GM19238 (cell line): ENCODE results near the gene SCML1.
"Not testable (repeated sequence)": the region's sequence is repeated elsewhere in the genome, so short reads cannot be mapped to it uniquely, and the experiment has no call there.

Source experiments
- DNase-seq: peaks from one replicate; pipeline ENCODE4 v3.0.0; 2011; ENCODE audit warnings: low spot score; ENCODE audit not compliant: insufficient read length

Gene SCML1

DNA sequence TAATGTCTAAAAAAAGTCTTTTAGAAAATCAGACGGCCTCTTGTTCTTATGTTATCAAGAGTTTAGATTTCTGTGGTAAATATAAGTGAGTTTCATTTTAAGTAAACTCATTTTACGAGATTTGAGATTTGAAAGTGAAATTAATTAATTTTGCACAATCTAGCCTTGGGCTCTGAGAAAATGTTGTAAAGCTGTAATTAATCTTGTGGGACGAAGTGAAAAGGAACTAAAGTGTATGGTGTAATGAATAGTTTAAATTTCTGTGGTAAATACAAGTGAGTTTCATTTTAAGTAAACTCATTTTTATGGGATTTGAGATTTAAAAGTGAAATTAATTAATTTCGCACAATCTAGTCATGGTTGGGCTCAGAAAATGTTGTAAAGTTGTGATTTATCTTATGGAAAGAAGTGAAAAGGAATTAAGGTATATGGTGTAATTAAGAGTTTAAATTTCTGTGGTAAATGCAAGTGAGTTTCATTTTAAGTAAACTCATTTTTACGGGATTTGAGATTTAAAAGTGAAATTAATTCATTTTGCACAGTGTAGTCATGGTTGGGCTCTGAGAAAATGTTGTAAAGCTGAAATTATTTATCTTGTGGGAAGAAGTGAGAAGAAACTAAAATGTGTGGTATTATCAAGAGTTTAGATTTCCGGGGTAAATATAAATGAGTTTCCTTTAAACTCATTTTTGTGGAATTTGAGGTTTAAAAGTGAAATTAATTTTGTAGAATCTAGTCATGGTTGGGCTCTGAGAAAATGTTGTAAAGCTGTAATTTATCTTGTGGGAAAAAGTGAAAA is 1.6 kb downstream of the SCML1 start:
- no peak for DNase-seq

DNA sequence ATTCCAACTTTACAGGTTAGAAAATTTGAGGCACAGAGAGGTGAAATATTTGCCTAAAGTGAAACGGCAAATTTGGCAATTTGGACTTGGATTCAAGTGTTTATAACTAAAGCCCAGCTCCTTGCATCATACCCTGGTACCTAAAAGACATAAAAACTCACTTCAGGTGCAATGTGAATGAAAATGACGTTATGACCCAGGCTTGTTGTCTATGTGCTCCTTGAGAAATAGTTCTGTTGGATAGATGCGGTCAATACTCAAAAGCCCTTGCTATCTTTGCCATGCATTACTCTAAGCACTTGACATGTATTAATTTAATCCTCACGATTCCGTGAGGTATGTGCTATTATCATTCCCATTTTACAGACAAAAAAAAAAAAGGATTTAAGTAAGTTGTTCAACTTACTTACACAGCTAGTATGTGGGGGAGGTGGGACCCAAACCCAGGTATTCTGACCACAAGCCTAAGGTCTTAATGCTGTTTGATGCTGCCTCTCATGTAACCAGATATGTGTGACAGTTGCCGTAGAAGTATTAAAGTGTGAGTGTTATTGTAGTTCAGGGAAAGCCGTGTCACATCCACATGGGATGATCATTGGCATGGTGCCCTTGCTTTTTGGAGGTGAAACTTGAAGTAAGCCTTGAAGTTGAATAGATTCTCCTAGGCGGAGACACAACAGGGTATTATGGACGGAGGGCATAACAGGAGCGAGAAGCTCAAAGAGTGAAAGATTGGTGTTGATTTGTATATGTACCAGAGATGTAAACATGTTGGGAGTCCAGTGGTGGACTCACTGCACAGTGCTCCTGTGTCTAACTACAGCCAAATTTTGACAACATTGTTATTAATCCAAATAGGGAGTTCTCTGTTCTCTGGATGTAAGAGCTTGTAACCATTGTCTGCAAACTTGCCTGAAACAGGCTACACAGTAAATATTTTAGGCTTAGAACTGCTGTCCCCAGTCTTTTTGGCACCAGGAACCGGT is 3.1 kb downstream of the SCML1 start:
- DNase-seq = no peak

DNA sequence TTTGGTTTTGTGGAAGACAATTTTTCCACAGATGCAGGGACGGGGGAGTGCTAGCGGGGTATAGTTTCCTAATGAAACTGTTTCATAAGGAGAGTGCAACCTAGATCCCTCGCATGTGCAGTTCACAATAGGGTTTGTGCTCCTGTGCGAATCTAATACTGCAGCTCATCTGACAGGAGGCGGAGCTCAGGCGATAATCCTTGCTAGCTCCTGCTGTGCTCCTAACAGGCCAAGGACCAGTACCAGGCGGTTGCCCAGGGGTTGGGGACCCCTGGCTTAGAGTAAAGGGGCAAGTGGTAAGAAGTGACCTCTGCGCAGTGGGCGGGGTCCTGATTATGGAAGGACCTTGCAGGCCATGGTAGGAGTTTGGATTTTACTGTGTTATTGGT is 3.8 kb downstream of the SCML1 start:
- DNase-seq = no peak

DNA sequence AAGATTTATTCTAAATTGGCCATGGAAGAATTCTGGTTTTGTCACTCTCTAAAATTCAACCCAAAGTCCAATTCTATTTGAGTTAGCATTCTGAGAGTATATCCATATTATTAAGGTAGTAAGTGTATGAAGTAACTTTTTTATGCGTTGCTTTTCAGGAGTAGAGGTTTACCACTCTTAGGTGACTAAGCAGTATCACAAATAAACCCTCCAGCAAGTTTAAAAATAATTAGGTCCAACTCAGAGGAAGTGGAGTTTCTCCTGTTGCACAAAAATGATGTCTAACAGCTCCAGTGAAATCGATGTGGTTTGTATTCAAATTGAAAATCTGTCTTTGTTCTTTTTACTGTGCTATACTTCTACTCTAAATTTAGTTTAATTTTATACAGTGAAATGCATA is 6.6 kb downstream of the SCML1 start:
- no peak for DNase-seq

DNA sequence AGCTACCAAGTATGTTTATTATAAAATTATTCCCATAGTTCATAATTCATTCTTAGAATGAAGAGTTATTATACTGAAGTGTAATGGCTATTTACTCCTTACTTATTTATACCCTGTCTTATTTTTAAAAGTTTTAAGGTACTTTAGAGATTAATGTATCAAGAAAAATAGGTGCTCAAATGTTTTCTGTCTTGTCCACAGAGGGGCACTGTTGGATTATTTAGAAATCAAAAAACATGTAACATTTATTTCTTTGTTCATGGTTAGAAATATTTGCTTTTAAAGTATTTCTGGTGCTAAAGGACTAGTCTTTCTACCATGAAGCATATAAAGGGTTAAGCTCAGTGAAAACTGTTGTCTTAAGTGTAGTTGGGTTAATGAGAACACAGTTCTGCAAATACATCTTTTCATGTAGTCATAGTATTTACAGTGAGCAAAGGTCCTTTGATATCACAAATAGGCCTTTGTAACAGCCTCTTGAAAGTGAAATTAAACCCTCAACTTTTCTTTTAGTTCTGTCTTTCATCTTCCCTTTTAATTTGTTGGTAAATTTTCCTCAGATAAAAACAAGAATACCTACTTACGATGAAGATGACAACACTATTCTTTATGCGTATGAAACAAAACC is 7.7 kb downstream of the SCML1 start:
- no peak for DNase-seq

DNA sequence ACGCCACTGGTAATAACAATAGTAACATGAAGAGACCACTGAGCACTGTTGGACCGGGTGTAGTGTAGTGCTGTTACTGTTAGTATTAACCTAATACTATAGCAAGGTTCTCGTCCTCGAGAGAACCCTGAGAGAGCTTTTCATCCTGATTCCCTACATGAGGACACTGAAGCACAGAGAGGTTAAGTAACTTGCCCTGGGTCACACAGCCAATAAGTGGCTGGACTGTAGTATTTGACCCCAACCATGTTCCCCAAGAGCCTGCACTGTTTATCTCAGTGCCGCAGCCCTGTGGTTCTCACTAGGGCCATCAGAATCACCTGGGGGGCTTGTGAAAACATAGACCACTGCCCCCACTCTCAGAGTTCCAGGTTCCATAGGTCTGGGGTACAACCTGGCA is 10.4 kb downstream of the SCML1 start:
- no peak for DNase-seq

DNA sequence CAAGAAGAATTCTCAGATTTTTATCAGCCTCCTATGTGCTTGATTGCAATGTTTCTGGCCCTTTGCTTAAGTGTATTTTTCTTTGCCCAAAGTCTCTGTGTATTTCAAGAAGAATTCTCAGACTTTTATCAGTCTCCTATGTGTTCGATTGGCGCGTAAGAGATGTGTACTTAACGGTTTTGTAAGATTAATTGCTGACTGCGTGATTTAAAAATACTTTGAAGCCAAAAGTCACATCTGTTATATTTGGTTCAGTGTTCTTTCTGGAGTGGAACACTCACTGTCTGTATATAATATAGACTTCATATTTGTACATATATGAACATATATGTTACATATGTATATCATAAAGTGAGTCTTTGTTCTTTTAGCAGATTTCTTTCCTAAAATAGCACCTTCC is 11.4 kb downstream of the SCML1 start:
- no peak for DNase-seq

DNA sequence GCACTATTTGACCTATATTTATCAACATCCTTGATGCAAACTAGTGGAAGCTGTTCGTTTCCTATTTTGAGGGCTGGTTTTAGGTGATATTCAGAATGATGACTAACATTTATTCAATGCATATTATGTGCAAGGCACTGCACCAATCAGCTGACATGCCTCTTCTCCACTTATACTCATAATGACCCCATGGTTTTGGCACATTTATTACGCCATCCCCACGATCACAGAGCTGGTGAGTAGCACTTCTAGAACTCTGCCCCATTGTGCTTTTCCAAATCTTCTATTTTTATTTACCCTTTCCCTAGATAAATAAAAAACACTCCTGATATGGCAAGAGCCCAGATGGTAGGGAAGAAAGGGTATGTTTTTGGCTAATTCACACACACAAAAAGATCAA is 13.1 kb downstream of the SCML1 start:
- DNase-seq = no peak

DNA sequence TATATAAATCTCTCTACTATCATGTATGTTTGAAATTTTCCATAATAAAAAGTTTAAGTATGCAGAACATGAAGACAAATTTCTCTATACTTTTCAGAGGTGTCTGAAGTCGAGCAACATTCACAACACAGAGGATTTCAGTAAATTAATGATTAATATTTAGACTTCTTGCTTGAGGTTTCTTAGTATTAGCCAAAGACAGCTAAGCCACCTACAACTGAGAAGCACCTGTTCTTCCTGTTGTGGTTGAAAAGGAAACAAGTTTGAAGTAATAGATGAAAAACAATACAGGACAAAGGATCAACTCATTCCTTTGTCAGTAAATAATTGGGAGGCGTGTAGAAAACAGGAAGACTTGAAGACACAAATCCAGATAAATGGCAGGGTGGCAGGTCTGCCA is 21.1 kb downstream of the SCML1 start:
- DNase-seq = no peak

DNA sequence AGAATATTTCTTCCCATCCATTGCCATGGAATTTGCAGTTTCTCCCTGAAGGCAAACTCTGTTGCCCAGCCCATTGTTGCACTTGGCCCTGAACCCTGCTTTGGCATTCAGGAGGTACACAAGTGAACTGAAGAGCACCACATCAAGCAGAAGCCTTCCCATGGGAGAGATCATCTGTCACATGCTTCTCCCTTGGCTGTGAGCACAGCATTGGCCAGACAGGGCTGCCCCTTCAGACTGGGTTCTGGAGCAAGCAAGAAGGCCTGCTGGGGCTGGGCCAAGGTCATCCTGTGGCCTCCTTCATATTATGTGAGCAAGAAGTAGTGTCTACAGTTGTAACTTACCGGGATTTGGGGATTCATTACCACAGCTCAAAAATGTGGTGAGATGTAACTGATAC is 22.7 kb downstream of the SCML1 start:
- DNase-seq = no peak

DNA sequence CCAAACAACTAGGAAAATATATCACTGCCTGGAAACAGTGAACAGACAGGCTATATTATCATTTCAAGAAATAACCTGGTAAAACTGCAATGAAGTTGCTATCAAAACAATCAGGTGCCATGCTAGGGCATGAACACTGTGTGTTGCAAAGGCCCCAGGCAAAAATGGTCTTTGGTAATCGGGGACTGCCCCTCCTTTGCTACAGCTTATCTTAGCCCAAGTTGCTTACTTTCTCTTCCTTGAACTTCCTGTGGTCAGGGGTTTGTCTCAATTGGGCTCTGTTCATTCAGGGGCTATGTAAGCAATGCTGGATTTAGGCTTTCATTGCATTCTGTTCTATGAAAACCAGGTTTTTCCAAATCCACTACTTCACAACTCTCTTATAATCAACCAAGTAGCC is 30.4 kb downstream of the SCML1 start:
- no peak for DNase-seq

DNA sequence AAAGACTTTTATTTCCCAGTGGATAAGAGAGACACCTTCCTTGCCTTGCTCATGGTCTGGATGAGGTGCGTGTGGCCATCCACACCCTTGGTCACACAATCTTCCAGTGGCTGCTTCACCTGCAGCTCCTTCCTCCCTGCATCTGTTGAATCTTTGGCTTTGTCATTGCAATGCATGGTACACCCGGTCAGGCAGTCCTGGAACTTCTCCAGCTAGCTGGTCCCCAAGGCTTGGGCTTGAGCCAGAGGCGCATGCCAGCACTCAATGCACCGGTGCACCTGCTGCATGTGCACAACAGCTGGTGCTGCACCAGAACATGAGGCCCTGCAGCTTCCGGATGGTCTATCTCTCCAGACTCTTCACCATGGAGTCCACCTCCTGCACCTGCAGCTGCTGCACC is 31.7 kb downstream of the SCML1 start:
- DNase-seq = no peak

DNA sequence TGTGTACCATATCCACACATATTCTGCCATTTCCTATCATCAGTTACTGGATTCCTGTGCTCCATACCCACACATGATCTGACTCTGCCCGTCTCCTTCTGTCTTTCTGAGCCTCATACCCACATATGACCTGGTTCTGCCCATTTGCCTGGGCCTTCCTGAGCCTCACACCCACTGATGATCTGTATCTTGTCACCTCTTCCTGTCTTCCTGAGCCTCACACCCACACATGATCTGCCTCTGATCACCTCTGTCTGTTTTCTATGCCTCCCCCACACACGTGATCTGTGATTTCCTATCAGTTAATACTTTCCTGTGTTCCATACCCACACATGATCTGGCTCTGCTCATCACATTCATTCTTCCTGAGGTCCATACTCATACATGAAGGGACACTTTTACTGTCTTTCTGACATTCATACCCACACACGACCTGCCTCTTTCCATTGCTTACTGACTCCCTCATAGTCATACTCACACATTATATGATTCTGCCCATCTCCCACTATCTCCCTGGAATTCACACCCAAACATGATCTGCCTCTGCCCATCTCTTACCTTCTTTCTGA is 32.5 kb downstream of the SCML1 start:
- DNase-seq = no peak

DNA sequence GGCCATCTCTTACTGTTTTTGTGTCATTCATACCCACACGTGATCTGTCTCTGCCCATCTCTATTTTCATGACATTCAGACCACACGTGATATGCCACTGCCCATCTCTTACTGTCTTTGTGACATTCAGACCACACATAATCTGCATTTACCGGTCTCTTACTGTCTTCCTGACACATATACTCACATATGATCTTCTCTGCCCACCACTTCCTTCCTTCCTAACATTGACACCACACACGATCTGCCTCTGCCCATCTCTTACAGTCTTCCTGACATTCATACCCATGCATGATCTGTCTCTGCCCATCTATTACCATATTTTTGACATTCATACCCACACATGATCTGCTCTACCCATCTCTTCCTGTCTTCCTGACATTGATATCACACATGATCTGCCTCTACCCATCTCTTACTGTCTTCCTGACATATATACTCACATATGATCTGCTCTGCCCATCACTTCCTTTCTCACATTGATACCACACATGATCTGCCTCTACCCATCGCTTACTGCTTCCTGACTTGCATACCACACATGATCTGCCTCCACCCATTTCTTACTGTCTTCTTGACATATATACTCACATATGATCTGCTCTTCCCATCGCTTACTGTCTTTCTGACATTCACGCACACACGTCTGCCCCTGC is 36.1 kb downstream of the SCML1 start:
- DNase-seq = no peak

DNA sequence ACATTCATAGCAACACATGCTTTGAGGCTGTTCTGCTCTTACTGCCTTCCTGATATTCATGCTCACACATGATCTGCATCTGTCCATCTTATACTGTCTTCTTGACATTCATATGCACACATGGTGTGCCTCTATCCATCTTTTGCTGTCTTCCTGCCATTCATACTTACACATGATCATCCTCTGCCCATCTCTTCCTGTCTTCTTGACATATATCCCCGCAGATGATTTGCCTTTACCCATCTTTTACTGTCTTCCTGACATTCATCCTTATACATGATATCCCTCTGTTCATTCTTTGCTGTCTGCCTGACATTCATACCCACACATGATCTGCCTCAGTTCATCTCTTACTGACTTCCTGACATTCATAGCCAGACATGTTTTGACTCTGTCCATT is 36.8 kb downstream of the SCML1 start:
- no peak for DNase-seq

DNA sequence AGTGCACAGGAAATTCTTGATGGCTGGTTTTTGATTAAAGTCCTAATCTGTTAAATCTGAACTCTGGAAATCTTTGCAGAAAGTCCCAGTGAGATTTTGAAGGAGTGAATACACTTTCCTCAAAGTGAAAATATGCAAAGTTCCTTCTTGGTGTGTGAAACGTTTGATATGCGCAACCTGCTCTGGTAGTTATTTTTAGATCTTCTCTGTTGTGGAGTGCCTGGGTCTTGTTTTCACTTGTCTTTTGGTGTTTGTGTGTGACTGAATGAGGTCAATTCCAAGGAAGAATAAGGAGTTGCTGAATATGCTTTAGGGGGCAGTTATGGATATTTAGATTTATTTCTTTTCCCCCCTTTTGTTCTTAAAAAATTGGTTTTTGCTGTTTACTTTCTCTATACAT is 41.7 kb downstream of the SCML1 start:
- DNase-seq = no peak

DNA sequence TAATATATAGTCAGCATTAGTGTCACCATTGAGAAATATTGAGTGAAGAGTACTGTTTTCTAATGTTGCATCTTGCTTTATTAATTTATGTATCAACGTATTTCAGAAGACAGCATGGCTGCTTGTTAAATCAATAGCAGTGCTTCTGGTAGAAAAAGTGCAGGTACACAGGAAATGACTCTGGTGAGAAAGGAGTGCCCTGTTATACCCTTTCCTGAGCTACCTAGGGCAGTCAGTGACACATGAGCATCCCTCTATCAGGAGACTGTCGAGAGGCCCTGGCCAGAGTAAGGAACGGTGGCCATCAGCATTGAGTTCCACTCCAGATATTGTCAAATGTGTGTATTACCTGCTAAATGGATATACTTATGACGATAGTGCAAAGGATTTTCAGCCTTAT is 42.1 kb downstream of the SCML1 start:
- DNase-seq = no peak

DNA sequence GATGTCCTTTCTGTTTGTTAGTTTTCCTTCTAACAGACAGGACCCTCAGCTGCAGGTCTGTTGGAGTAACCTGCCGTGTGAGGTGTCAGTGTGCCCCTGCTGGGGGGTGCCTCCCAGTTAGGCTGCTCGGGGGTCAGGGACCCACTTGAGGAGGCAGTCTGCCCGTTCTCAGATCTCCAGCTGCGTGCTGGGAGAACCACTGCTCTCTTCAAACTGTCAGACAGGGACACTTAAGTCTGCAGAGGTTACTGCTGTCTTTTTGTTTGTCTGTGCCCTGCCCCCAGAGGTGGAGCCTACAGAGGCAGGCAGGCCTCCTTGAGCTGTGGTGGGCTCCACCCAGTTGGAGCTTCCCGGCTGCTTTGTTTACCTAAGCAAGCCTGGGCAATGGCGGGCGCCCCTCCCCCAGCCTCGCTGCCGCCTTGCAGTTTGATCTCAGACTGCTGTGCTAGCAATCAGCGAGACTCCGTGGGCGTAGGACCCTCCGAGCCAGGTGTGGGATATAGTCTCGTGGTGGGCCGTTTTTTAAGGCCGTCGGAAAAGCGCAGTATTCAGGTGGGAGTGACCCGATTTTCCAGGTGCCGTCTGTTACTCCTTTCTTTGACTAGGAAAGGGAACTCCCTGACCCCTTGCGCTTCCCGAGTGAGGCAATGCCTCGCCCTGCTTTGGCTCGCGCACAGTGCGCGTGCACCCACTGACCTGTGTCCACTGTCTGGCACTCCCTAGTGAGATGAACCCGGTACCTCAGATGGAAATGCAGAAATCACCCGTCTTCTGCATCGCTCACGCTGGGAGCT is 49.5 kb downstream of the SCML1 start:
- DNase-seq = not testable (repeated sequence)

DNA sequence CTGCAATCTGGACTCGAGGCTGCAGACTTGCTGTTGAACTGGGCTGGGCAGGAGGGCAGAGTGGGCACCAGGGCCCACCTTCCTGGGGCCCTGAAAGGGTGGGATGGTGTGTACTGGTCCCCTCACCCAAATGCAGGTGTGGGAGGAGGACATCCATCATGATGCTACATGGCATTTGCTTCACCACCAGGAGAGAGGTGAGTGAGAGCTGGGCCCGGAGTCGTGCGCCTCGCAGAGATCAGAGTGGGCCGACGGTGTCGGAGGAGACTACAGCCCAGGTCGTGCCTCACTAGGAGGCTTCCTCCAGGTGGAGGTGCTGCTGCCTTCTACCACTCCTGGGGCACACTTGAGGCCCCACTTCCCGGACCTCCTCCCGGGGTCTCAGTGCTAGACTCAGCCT is 50.3 kb downstream of the SCML1 start:
- no peak for DNase-seq

DNA sequence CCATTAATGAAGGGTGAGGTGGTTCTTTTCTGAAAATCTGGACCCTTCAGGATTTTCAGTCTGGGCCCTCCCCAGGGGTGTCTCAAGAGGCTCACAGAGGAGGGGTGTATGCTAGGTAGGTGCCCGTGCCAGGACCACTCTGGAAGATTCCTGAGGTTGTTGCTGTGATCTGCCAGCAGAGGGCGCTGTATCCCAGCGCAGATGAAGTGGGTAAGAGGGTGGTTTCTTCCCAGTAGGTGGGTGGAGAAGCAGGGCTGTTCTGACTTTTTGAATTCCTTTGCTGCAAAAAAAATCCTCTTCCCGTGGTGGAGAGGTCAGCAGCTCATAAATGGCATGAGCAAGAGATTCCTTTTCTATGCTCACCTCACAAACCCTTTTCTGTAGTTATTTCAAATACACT is 51.1 kb downstream of the SCML1 start:
- DNase-seq = peak; percentile 25
